HUES64 (cell line): ENCODE data around the gene CTDNEP1. TPM values are rescaled to one million over a fixed set of nuclear protein-coding genes. Genes with fewer than 3 reads are reported as not detected.
A peak's percentile ranks its signal among the peaks of the same experiment; 100 is the strongest.

Experiments
- H3K27ac ChIP-seq: 2 replicates; pipeline ENCODE4 v1.7.0; 2013; ENCODE audit warnings: low read depth, low read length, inconsistent platforms
- H3K27me3 ChIP-seq: 2 replicates; pipeline ENCODE4 v1.6.1; 2013; ENCODE audit warnings: mild to moderate bottlenecking, low read length; ENCODE audit not compliant: insufficient read depth
- H3K36me3 ChIP-seq: 2 replicates; pipeline ENCODE4 v1.6.1; 2013; ENCODE audit warnings: mild to moderate bottlenecking, low read length; ENCODE audit not compliant: insufficient read depth
- H3K4me1 ChIP-seq: 2 replicates; pipeline ENCODE4 v1.6.1; 2013; ENCODE audit warnings: mild to moderate bottlenecking, low read length, moderate library complexity; ENCODE audit not compliant: insufficient read depth
- H3K4me3 ChIP-seq: 2 replicates; pipeline ENCODE4 v1.5.1; 2013; ENCODE audit warnings: mild to moderate bottlenecking, low read length, moderate library complexity
- H3K9ac ChIP-seq: 2 replicates; pipeline ENCODE4 v1.6.1; 2013; ENCODE audit warnings: mild to moderate bottlenecking, low read depth, low read length
- H3K9me3 ChIP-seq: 2 replicates; pipeline ENCODE4 v1.6.1; 2013; ENCODE audit warnings: low read depth, low read length; ENCODE audit not compliant: insufficient read depth
- WGBS: fragments of 150-250, 120-280 bp; methylation state at CpG from one replicate; pipeline ENCODE4 v1.1.7; 2013; ENCODE audit warnings: missing lambda C conversion rate; 5-methylcytosine and 5-hydroxymethylcytosine counted together
- polyA plus RNA-seq, 2 experiments: library from polyadenylated mRNA; stranded (reverse); fragments of 50-300 nt; gene quantifications; one replicate each; pipeline ENCODE4 v1.2.3, GENCODE V29; 2013

CTDNEP1 gene
- polyA plus RNA-seq (2013, experiment 1 of 2): 97.2 TPM
- polyA plus RNA-seq (2013, experiment 2 of 2): 102 TPM

DNA sequence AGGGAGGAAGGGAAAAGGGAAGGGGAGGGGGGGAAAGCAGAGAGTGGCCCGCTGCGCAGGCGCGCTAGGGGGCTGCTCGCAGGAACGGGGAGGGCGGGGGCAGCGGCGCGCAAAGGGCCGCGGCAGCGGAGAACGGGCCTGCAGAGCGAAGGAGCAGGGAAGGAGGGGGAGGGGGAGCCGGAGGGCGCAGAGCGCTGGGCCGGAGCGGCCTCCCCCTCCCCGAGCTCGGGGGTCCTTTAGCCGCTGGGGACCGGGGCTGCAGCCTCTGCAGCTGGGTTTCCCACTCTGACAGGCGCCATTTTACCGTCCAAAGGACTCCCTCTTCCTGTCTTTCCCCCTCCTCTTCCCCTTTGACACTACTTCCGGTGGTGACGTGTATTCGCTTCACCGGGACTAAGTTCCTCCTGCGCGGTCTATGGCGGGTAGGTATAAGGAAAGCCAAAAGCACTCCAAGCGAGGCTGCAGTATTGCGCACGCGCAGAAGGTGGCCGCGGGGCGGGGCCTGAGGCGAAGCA, at the start of gene CTDNEP1:
TSS of gene CTDNEP1 (minus strand) at position 74 of the 515 bp plus-strand sequence. CDS start 438 bp downstream, outside the sequence.
- Histone ChIP-seq H3K9me3 (no peaks in the 10 kb centered on the region), H3K27me3 (no peaks in the 10 kb centered on the region), H3K27ac (peak within 1 kb of the TSS; percentile 98), H3K9ac (peak within 1 kb of the TSS; percentile 91), H3K4me1 (peaks cover 13% of the 10 kb centered on the region; the same call in 1 of the 2 replicates), H3K4me3 (peak within 1 kb of the TSS; percentile 89), H3K36me3 (peaks cover 28% of the 10 kb centered on the region)
- WGBS: under 1% methylated on average over 41 of the region's 41 CpGs

DNA sequence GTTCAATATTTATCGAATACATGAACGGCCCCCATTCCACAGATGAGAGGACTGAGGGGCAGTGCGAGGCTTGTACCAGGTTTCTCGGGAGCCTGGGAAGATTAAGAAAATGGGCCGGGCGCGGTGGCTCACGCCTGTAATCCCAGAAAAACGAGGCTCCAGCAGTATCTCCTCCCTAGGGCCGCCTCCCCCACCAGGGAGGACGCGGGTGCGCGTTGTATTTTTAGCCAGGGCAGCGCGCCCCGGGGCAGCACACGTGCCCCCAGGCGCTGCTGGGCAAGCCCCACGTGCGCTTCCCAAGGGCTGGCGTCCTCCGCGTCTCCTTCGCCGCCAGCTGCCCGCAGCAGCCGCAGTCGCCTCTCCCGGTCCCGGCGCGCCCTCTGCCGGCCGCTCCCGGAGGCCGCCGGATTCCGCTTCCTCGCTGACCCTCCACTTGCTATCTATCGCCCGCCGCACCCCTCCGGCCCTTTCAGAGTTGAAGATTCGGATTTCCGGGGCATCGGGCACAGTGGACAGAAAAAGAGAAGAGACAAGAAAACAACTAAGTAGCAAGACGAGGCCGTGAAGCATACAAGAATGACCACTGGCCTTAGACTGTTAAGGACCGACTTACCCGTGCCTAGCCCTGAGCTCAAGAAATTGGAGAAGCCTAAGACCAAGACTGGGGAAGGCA, 44.8 kb upstream of the CTDNEP1 start:
- Histone ChIP-seq H3K27ac (no peak overlapping the region), H3K27me3 (peaks cover 47% of the 10 kb centered on the region), H3K4me1 (0 out of 2 replicates have a peak, but pooled peaks cover 10% of the 10 kb centered on the region), H3K36me3 (no peaks in the 10 kb centered on the region), H3K9me3 (no peaks in the 10 kb centered on the region), H3K4me3 (peak overlapping the region; percentile 11; the same call in 1 of the 2 replicates), H3K9ac (no peak overlapping the region)
- WGBS: 9% methylated on average over 51 of the region's 51 CpGs

DNA sequence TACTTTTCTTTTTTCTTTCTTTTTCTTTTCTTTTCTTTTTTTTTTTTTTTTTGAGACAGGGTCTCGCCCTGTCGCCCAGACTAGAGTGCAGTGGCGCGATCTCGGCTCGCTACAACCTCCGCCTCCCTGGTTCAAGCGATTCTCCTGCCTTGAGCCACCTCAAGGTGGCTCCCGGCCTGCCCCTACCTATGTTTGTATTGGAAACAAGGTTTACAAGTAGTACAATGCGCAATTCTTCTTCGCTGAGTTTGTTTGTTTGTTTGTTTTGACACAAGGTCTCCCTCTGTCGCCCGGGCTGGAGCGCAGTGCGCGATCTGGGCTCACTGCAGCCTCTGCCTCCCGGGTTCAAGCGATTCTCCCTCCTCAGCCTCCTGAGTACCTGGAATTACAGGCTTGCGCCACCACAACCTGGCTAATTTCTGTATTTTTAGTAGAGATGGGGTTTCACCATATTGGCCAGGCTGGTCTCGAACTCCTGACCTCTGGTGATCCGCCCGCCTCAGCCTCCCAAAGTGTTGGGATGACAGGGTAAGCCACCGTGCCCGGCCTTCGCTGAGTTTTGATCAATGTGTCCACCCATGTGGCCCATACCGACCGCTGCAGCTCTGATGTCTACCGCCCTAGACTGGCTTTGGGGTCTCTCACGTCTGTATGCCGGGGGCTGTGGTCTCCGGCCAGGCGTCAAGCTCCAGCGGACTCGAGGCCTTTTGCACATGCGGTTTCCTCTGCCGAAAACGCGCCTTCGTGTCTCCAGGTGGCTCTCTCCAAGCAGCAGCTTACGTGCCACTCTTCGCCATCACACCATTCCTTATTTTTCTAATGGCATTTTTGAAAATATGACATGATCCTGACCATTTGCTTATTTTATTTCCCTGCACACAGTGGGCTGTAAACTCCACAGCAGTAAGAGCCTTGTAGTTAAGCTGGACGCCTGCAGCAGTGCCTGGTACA, 44.0 kb upstream of the CTDNEP1 start:
- Histone ChIP-seq H3K4me1 (0 out of 2 replicates have a peak, but pooled peaks cover 10% of the 10 kb centered on the region), H3K9ac (no peak overlapping the region), H3K27ac (no peak overlapping the region), H3K27me3 (peaks cover 47% of the 10 kb centered on the region), H3K9me3 (no peaks in the 10 kb centered on the region), H3K4me3 (peak overlapping the region; percentile 60), H3K36me3 (no peaks in the 10 kb centered on the region)
- 65% methylated on average over 42 of the region's 42 CpGs for WGBS

DNA sequence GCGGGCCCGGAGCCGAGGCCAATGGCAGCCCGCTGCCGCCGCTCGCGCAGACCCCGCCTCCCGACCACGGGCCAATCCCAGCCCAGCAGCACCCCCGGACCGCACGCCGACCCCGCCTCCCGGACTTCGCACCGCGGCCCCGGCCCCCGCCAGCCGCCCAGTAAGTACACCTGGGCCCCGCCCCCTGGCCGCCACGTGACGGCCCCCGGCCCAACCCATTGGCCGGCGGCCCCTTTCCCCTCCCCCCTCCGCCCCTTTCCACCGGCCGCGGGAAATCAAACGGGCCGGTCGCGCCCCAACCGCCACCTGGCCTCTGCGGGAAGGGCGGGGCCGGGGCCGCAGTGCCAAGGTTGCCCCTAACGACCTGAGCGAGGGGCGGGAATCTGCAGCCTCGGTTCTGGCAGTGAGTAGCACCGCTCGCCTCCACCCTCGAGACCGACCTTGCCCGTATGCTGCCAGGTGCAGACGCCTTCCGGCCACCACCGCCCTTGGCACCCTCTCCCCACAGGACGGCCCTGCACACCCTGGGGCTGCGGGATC, 43.1 kb upstream of the CTDNEP1 start, which contains the start of gene YBX2:
TSS of gene YBX2 (minus strand) at position 26 of the 540 bp plus-strand sequence. CDS start 139 bp downstream, outside the sequence.
- Histone ChIP-seq H3K27me3 (peaks cover 47% of the 10 kb centered on the region), H3K27ac (peak within 1 kb of the TSS; percentile 77; the same call in 1 of the 2 replicates), H3K4me1 (0 out of 2 replicates have a peak, but pooled peaks cover 10% of the 10 kb centered on the region), H3K36me3 (no peaks in the 10 kb centered on the region), H3K4me3 (peak within 1 kb of the TSS; percentile 60), H3K9ac (no peak within 1 kb of the TSS; the same call in 1 of the 2 replicates), H3K9me3 (no peaks in the 10 kb centered on the region)
- WGBS: 2% methylated on average over 57 of the region's 57 CpGs

DNA sequence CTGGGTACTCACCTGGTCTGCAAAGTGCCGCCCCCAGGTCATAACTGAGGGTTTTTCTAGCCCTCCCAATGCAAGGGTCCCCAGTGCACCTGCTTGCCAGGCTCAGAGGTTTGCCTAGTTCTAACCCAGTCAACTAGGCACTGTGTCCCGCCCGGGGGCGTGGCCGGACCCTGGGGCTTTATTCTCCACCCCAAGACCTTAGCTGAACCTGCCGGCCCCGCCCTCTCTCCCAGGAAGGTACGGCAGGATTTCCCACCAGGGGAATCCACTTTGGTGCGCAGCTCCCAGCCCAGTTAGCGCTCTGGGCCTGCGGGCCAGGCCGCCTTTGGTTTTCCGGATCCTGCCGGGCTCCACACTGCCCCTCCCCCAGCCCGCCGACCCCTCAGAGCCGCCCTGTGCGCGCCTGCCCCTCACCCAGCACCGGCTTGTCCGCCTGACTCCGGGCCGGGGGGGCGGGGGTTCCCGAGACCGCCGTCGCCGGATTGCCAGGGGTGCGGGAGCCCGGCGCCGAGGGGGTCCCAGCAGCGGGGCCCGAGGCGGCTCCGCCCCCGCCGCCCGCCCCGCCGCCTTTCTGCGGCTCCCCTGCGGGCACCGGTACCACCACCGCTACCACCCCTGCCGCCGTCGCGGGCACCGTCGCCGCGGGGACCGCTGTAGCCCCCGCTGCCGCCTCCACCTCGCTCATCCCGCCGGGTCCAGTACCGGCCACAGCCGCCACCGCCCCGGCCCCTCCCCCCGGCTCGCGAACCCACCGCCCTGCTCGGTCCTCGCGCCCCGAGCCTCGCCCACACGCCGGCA, 42.5 kb upstream of the CTDNEP1 start:
- peak overlapping the region; percentile 47 for H3K4me3 ChIP-seq
- H3K36me3 ChIP-seq: no peaks in the 10 kb centered on the region
- WGBS: 2% methylated on average over 75 of the region's 75 CpGs
- no peak overlapping the region; the same call in 1 of the 2 replicates for H3K9ac ChIP-seq
- H3K27me3 ChIP-seq: peaks cover 47% of the 10 kb centered on the region
- H3K4me1 ChIP-seq: 0 out of 2 replicates have a peak, but pooled peaks cover 10% of the 10 kb centered on the region
- H3K27ac ChIP-seq: peak overlapping the region; percentile 77; the same call in 1 of the 2 replicates
- no peaks in the 10 kb centered on the region for H3K9me3 ChIP-seq

DNA sequence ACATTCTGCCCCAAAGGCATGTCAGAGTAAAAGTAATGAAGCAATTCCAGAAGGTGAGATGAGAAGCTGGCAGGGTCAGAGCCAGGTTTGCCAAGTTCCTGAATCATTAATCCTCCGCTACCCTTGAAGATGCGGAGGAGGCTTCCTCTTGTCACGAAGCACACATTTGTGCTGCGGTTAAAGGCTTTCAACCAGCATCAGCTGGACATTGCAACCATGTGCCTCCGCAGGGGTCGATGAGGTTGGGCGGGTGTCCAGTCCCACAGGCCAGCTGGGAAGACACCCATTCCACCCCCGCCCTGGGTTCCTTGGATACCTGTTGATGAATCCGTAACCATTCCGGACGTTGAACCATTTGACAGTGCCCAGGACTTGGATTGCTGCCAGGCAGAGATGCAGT, 41.6 kb upstream of the CTDNEP1 start:
- H3K9ac ChIP-seq: no peak overlapping the region
- WGBS: 92% methylated on average over 11 of the region's 11 CpGs

DNA sequence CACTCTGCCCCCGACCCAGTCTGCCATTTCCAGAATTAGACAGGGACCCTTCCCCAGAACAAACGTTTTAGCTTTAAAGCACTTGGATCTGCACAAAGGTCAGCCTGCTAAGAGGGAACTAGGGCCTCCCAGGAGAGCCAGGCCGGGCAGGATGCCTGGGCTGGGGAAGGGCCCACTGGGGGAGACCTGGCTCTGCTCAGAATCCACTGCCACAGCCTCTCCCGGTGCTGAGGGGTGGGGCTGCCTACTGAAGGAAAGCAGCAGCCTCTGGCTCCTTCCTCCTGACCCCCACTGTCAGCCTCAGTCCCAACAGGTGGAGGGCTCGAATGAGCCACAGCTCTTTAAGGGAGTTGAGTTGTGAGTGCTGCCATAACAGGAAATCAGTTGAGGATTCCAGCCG, 41.2 kb upstream of the CTDNEP1 start:
- Histone ChIP-seq H3K4me3 (no peak overlapping the region), H3K4me1 (0 out of 2 replicates have a peak, but pooled peaks cover 10% of the 10 kb centered on the region), H3K9ac (no peak overlapping the region), H3K27me3 (peaks cover 44% of the 10 kb centered on the region), H3K27ac (no peak overlapping the region), H3K36me3 (no peaks in the 10 kb centered on the region), H3K9me3 (no peaks in the 10 kb centered on the region)
- 68% methylated on average over 4 of the region's 6 CpGs for WGBS

More for the DNA sequence above, 41.6 kb upstream of the CTDNEP1 start:
- peaks cover 44% of the 10 kb centered on the region for H3K27me3 ChIP-seq
- H3K9me3 ChIP-seq: no peaks in the 10 kb centered on the region
- H3K27ac ChIP-seq: no peak overlapping the region
- no peak overlapping the region for H3K4me3 ChIP-seq
- 0 out of 2 replicates have a peak, but pooled peaks cover 10% of the 10 kb centered on the region for H3K4me1 ChIP-seq
- H3K36me3 ChIP-seq: no peaks in the 10 kb centered on the region

DNA sequence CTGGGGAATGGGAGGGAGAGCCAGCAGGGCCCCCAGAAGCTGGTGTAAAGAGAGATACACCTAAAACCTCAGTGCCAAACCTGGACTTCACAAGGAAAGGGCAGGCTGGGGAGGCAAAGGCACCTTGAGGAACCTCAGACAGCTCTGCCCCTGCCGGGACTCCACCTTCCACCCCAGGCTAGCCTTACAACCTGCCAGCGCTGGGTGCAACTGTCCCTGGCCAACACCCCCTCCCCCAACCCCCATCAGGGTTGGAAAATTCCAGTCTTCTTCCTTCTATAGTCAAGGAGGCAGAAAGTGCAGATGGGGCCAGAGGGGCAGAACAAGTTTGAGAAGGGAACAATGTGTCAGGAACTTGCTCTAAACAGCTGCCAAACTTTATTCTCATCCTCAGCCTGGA, 40.7 kb upstream of the CTDNEP1 start:
- H3K4me3 ChIP-seq: no peak overlapping the region
- H3K27me3 ChIP-seq: peaks cover 43% of the 10 kb centered on the region
- H3K9ac ChIP-seq: no peak overlapping the region
- 0 out of 2 replicates have a peak, but pooled peaks cover 10% of the 10 kb centered on the region for H3K4me1 ChIP-seq
- H3K27ac ChIP-seq: no peak overlapping the region
- 90% methylated on average over 2 of the region's 2 CpGs for WGBS
- no peaks in the 10 kb centered on the region for H3K9me3 ChIP-seq
- H3K36me3 ChIP-seq: no peaks in the 10 kb centered on the region

DNA sequence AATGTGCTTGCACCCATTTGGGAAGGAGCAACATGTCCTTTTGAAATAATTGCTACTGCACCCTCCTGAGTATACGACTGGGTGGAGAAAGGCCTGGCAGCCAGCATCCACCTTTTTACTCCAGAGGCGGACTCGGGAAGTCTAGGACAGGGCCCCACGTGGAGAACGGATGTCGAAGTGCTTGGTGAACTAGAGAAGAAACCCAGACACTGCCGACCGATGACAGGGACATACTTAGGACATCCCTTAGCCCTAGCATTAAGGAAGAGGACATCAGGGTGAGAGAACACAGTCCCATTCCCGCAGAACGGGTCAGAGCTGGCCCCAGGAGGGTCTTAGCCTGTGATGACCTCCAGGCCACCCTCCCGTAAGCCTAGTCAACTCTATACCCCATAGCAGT, 39.2 kb upstream of the CTDNEP1 start:
- Histone ChIP-seq H3K36me3 (no peaks in the 10 kb centered on the region; the same call in 1 of the 2 replicates), H3K4me3 (no peak overlapping the region), H3K4me1 (0 out of 2 replicates have a peak, but pooled peaks cover 10% of the 10 kb centered on the region), H3K27ac (no peak overlapping the region), H3K9ac (no peak overlapping the region), H3K9me3 (no peaks in the 10 kb centered on the region), H3K27me3 (peaks cover 30% of the 10 kb centered on the region)
- 88% methylated on average over 11 of the region's 11 CpGs for WGBS

DNA sequence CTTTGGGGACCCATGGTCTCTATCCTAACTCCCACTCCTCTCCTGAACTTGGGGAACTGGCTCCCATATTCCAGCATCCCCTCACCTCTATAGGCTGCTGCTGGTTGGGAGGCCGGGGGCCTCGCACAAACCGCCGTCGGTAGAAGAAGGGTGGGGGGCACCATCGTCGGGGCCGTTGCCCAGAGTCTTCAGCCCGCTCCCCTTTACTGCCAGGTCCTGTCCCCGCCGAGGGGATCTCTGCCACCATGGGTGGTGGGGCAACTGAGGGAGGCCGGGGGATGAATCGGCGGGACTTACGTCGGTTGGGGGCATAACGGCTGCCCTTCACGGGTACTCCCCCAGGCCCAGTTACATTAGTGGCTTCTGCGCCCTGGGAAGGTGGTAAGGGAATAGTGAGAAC, 38.6 kb upstream of the CTDNEP1 start:
- 94% methylated on average over 18 of the region's 19 CpGs for WGBS
- Histone ChIP-seq H3K36me3 (no peaks in the 10 kb centered on the region; the same call in 1 of the 2 replicates), H3K4me1 (0 out of 2 replicates have a peak, but pooled peaks cover 10% of the 10 kb centered on the region), H3K27me3 (peaks cover 25% of the 10 kb centered on the region), H3K9ac (no peak overlapping the region), H3K9me3 (no peaks in the 10 kb centered on the region), H3K27ac (no peak overlapping the region), H3K4me3 (no peak overlapping the region)
